Endothelial cell of umbilical vein (primary cell): Measurements from ENCODE around the gene OSBPL1A. TPM values are rescaled to one million over a fixed set of nuclear protein-coding genes. Genes with fewer than 3 reads are reported as not detected.

Experiments
- BruUV-seq: library from RNA; stranded (reverse); fragments of 400-500 nt; replicated peaks from 2 replicates; lab custom pipeline; 2021; lab: Mats Ljungman, UMichigan
- CTCF ChIA-PET: fragments of 300-600, 350-600 bp; sonication (Branson Sonifier 250); formaldehyde crosslinking; loops from one replicate; lab custom pipeline; 2021; ENCODE audit warnings: antibody characterized with exemption, inconsistent platforms; lab: Charles Lee
- POLR2A ChIA-PET: fragments of 300-600, 350-600 bp; sonication (Branson Sonifier 250); formaldehyde crosslinking; loops from one replicate; lab custom pipeline; 2021; ENCODE audit warnings: antibody characterized with exemption, inconsistent platforms; lab: Charles Lee
- DNase-seq: peaks from one replicate; pipeline ENCODE4 v3.0.0-alpha.2; 2011; ENCODE audit warnings: low read depth, low spot score
- FAIRE-seq: peaks from 2 replicates; lab custom pipeline; 2011; peaks lifted over from hg19 to GRCh38; lab: Jason Lieb, UNC
- H2AFZ ChIP-seq: 2 replicates; pipeline ENCODE4 v1.6.0; 2012; ENCODE audit warnings: low read depth, low read length, control low read depth, inconsistent platforms
- H3K27ac ChIP-seq: 2 replicates; pipeline ENCODE4 v1.5.1; 2011; ENCODE audit warnings: low read depth, mild to moderate bottlenecking, control low read depth, low read length, moderate library complexity; ENCODE audit not compliant: insufficient read depth
- H3K27me3 ChIP-seq, 2 experiments: 2 replicates each; pipeline versions ENCODE4 v1.6.0 to v1.6.1; 2011; ENCODE audit warnings: low read length in 2 of 2, mixed read lengths in 1 of 2; ENCODE audit not compliant: control insufficient read depth in 2 of 2, insufficient read depth in 2 of 2
- H3K36me3 ChIP-seq, 2 experiments: 2 replicates in 1 of 2; 3 replicates in 1 of 2; pipeline ENCODE4 v1.5.1; 2011; ENCODE audit warnings: low read length in 2 of 2, mild to moderate bottlenecking in 1 of 2, moderate library complexity in 1 of 2; ENCODE audit not compliant: control insufficient read depth in 2 of 2, insufficient read depth in 2 of 2; ENCODE audit errors: extremely low read depth in 1 of 2
- H3K4me1 ChIP-seq: 3 replicates; pipeline ENCODE4 v1.5.1; 2011; ENCODE audit warnings: mild to moderate bottlenecking, low read length; ENCODE audit not compliant: control insufficient read depth, insufficient read depth; ENCODE audit errors: extremely low read depth
- H3K4me2 ChIP-seq: 2 replicates; pipeline ENCODE4 v1.6.1; 2011; ENCODE audit warnings: low read length, control low read depth, mixed read lengths; ENCODE audit not compliant: insufficient read depth
- H3K4me3 ChIP-seq, 3 experiments: fragments of 200-600 bp in 1 of 3; sonication (generic), shearing (Covaris generic) in 1 of 3; replicated peaks in 1 of 3; 2 replicates each; pipeline ENCODE4 v1.5.1; 2011 to 2016; ENCODE audit warnings: control low read depth in 3 of 3, low read length in 3 of 3, mild to moderate bottlenecking in 2 of 3, inconsistent platforms in 1 of 3, low read depth in 1 of 3, moderate library complexity in 1 of 3; ENCODE audit not compliant: insufficient read depth in 1 of 3
- H3K79me2 ChIP-seq: 2 replicates; pipeline ENCODE4 v1.6.0; 2012; ENCODE audit warnings: low read length, inconsistent platforms; ENCODE audit not compliant: control insufficient read depth, insufficient read depth
- H3K9ac ChIP-seq: replicated peaks from 2 replicates; pipeline ENCODE3; 2011; ENCODE audit warnings: low read length, control low read depth; ENCODE audit not compliant: insufficient read depth; ENCODE audit errors: extremely low read depth
- H3K9me1 ChIP-seq: replicated peaks from 3 replicates; pipeline ENCODE4 v1.6.0; 2011; ENCODE audit warnings: mild to moderate bottlenecking, low read length; ENCODE audit not compliant: control insufficient read depth, insufficient read depth; ENCODE audit errors: extremely low read depth
- H3K9me3 ChIP-seq: replicated peaks from 2 replicates; pipeline ENCODE4 v1.5.1; 2012; ENCODE audit warnings: low read length, inconsistent platforms; ENCODE audit not compliant: control insufficient read depth, insufficient read depth
- H4K20me1 ChIP-seq: replicated peaks from 2 replicates; pipeline ENCODE3; 2011; ENCODE audit warnings: mild to moderate bottlenecking, low read length; ENCODE audit not compliant: control insufficient read depth, insufficient read depth; ENCODE audit errors: extremely low read depth
- EZH2 ChIP-seq: IDR thresholded peaks from 2 replicates; pipeline ENCODE4 v1.6.1; 2012; ENCODE audit warnings: borderline replicate concordance, low read depth, mild to moderate bottlenecking, moderate library complexity, low read length, inconsistent platforms; ENCODE audit not compliant: severe bottlenecking
- FOS ChIP-seq: IDR thresholded peaks from 2 replicates; pipeline ENCODE4 v1.6.1; 2011; ENCODE audit warnings: mild to moderate bottlenecking, low read length, moderate library complexity, borderline replicate concordance; ENCODE audit not compliant: insufficient read depth
- GATA2 ChIP-seq: IDR thresholded peaks from 2 replicates; pipeline ENCODE4 v1.7.0; 2011; ENCODE audit warnings: low read depth, mild to moderate bottlenecking, moderate library complexity, mixed read lengths, low read length; ENCODE audit not compliant: insufficient read length, insufficient read depth
- JUN ChIP-seq: IDR thresholded peaks from 2 replicates; pipeline ENCODE4 v1.6.1; 2011; ENCODE audit warnings: borderline replicate concordance, low read depth; ENCODE audit not compliant: insufficient read length, insufficient read depth
- MYC ChIP-seq: IDR thresholded peaks from one replicate; pipeline ENCODE4 v1.6.1; 2011; ENCODE audit warnings: mild to moderate bottlenecking, low read depth, low read length
- POLR2A ChIP-seq: IDR thresholded peaks from 2 replicates; pipeline ENCODE4 v1.6.1; 2012; ENCODE audit warnings: low read depth, mild to moderate bottlenecking, control low read depth, low read length
- POLR2AphosphoS5 ChIP-seq: IDR thresholded peaks from 2 replicates; pipeline ENCODE4 v1.6.1; 2012; ENCODE audit warnings: low read depth, mild to moderate bottlenecking, control low read depth, low read length, moderate library complexity; ENCODE audit not compliant: insufficient read depth
- dilution Hi-C: fragments of 300-500 bp; cut with MboI; formaldehyde crosslinking; loops from one replicate; pipeline ENCODE4 v1.15.0; 2019; ENCODE audit warnings: low sequenced_read_pairs; ENCODE audit not compliant: extremely low pct_ligation_motif_present
- intact Hi-C: fragments of 100-400 bp; cut with micrococcal nuclease; formaldehyde crosslinking; loops from one replicate; pipeline ENCODE4 v1.10.0; 2022
- polyA plus RNA-seq, 4 experiments: library from polyadenylated mRNA; depleted of rRNA in 3 of 4; stranded (reverse) in 3 of 4; unstranded in 1 of 4; fragments of >200 nt; gene quantifications; 2 replicates each; pipeline versions ENCODE4 v1.2.1 to v1.2.3, GENCODE V29; 2011 to 2012; ENCODE audit warnings: missing spikeins in 1 of 4
- total RNA-seq: library from RNA; stranded (reverse); gene quantifications from 2 replicates; pipeline ENCODE4 v1.2.3, GENCODE V29; 2021
- TF ChIP-seq, protein P1 (sequence below), 2 donors: IDR thresholded peaks; 1 replicate in 1 of 2; 2 replicates in 1 of 2; pipeline ENCODE4 v1.5.1; 2011; ENCODE audit warnings: low read length in 2 of 2, mild to moderate bottlenecking in 2 of 2, moderate library complexity in 2 of 2, control low read depth in 1 of 2, inconsistent platforms in 1 of 2, low read depth in 1 of 2; ENCODE audit not compliant: insufficient read depth in 1 of 2; ENCODE audit errors: extremely low read depth in 1 of 2
- TF ChIP-seq, protein P2 (sequence below): IDR thresholded peaks from 2 replicates; pipeline ENCODE4 v1.6.1; 2011; ENCODE audit not compliant: insufficient read depth, insufficient read length

Gene OSBPL1A
- total and polyA plus RNA-seq, 2 donors (not counting 3 experiments of a cell fraction or from before 2014, with no cell fraction given): 6.4 to 16.5 TPM

DNA sequence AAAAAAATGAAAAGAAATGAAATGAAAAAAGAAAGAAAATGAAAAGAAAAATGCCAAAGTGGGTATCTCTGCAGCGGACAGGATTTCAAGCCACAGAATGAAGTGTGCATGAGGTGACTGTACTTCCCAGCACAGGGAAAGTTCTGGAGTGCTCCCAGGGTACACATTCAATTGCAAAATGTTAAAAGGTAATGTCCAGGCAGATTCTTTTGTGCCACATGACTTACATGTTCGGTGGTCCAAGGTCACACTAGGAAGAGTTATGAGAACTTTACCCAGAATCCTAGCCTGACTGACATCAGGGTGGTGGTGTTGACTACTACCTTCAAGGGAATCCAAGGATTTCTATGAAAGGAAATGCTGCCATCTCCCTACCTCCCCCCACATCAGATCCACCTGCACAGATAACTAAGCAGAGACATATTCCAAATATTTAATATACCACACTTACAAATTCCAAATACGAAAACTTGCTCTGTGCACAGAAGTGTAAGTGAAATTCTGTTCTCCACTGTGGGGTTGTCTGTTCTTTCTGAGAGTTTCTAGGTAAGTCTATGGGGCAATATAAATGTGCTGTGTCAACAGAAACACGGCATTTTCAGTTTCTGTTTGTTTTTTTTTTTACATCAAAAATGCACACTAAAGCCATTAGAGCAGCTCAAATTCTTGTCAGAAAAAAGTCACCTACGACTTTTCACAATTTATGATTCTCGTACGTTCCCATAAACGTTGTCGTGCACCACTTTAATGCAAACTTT lies 202.1 kb downstream of the OSBPL1A start:
- FAIRE-seq: no peak
- BruUV-seq: no TSS peak
- Histone ChIP-seq H3K4me3 (no peak overlapping the region), H3K4me1 (no peaks in the 10 kb centered on the region), H3K4me2 (no peak overlapping the region), H3K27me3 (no peaks in the 10 kb centered on the region), H2AFZ (no peak overlapping the region), H3K79me2 (no peaks in the 10 kb centered on the region), H3K9ac (no peak overlapping the region), H3K36me3 (no peaks in the 10 kb centered on the region), H3K27ac (no peak overlapping the region), H3K9me1 (no peaks in the 10 kb centered on the region), H3K9me3 (no peaks in the 10 kb centered on the region), H4K20me1 (no peaks in the 10 kb centered on the region)
- TF ChIP-seq GATA2 (no peak), POLR2A (no peak), EZH2 (no peak), FOS (no peak), JUN (no peak), POLR2AphosphoS5 (no peak), MYC (no peak)
- TF ChIP-seq, protein P1, sequence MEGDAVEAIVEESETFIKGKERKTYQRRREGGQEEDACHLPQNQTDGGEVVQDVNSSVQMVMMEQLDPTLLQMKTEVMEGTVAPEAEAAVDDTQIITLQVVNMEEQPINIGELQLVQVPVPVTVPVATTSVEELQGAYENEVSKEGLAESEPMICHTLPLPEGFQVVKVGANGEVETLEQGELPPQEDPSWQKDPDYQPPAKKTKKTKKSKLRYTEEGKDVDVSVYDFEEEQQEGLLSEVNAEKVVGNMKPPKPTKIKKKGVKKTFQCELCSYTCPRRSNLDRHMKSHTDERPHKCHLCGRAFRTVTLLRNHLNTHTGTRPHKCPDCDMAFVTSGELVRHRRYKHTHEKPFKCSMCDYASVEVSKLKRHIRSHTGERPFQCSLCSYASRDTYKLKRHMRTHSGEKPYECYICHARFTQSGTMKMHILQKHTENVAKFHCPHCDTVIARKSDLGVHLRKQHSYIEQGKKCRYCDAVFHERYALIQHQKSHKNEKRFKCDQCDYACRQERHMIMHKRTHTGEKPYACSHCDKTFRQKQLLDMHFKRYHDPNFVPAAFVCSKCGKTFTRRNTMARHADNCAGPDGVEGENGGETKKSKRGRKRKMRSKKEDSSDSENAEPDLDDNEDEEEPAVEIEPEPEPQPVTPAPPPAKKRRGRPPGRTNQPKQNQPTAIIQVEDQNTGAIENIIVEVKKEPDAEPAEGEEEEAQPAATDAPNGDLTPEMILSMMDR (IDR thresholded peaks at IDR 0.05; ENCODE audit: extremely low read depth in 1 of 2, insufficient read depth in 1 of 2, low read depth in 1 of 2, low read length in 2 of 2): no peak
- TF ChIP-seq, protein P2, sequence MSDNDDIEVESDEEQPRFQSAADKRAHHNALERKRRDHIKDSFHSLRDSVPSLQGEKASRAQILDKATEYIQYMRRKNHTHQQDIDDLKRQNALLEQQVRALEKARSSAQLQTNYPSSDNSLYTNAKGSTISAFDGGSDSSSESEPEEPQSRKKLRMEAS: no peak
- intact Hi-C loops (no loop called here), dilution Hi-C loops (no loop called here)
- ChIA-PET POLR2A (no interaction called here), CTCF (no interaction called here)
- no peak for DNase-seq
